K562 (cell line): ENCODE results near the gene SLC16A14. TPM values are rescaled to one million over a fixed set of nuclear protein-coding genes. Genes with fewer than 3 reads are reported as not detected.
A peak's percentile ranks its signal among the peaks of the same experiment; 100 is the strongest.

Experiments used
- ADNP ChIP-seq: fragments of 200-800 bp; sonication (Bioruptor generic); IDR thresholded peaks from 2 replicates; pipeline ENCODE4 v1.6.1; 2016; ENCODE audit warnings: missing genetic modification characterization, missing compliant biosample characterization
- CC2D1A ChIP-seq: fragments of 450-650 bp; IDR thresholded peaks from 2 replicates; pipeline ENCODE4 v1.6.1; 2017; ENCODE audit warnings: mild to moderate bottlenecking
- CTBP1 ChIP-seq: fragments of 450-650 bp; IDR thresholded peaks from 2 replicates; pipeline ENCODE4 v1.6.1; 2016; ENCODE audit warnings: borderline replicate concordance
- FOXP1 ChIP-seq: sonication (generic); formaldehyde crosslinking; IDR thresholded peaks from 2 replicates; pipeline ENCODE4 v1.8.0; 2022; ENCODE audit warnings: mild to moderate bottlenecking, missing genetic modification reagents
- HNRNPLL ChIP-seq: fragments of 200-400 bp; formaldehyde crosslinking; IDR thresholded peaks from 2 replicates; pipeline ENCODE4 v1.6.1; 2017; ENCODE audit warnings: low read length, low read depth, mild to moderate bottlenecking; ENCODE audit not compliant: poor library complexity, severe bottlenecking
- NFYB ChIP-seq: IDR thresholded peaks from 2 replicates; pipeline ENCODE4 v1.6.1; 2011; ENCODE audit warnings: mild to moderate bottlenecking, moderate library complexity; ENCODE audit not compliant: insufficient read length; ENCODE audit errors: extremely low read depth
- PCBP1 ChIP-seq: fragments of 200-400 bp; formaldehyde crosslinking; IDR thresholded peaks from 2 replicates; pipeline ENCODE4 v1.6.1; 2018; ENCODE audit warnings: mild to moderate bottlenecking, low read depth, low read length; ENCODE audit not compliant: poor library complexity, severe bottlenecking
- PHF21A ChIP-seq: fragments of 450-650 bp; IDR thresholded peaks from 2 replicates; pipeline ENCODE4 v1.6.1; 2017; ENCODE audit warnings: low read depth, borderline replicate concordance
- RHOXF2B ChIP-seq: fragments of 250-450 bp; sonication (Bioruptor Pico); conservative IDR thresholded peaks from 2 replicates; pipeline ENCODE4 v1.5.1; 2021
- RUNX1 ChIP-seq: sonication (generic); IDR thresholded peaks from 2 replicates; pipeline ENCODE4 v1.6.1; 2016; ENCODE audit warnings: antibody characterized with exemption, low read depth
- XRCC3 ChIP-seq: fragments of 450-650 bp; IDR thresholded peaks from 2 replicates; pipeline ENCODE4 v1.6.1; 2017; ENCODE audit warnings: mild to moderate bottlenecking, moderate library complexity
- ZNF696 ChIP-seq: fragments of 250-450 bp; sonication (Bioruptor Pico); conservative IDR thresholded peaks from 2 replicates; pipeline ENCODE4 v1.4.0; 2020; ENCODE audit warnings: mild to moderate bottlenecking, moderate library complexity
- polyA plus RNA-seq, 8 experiments: library from polyadenylated mRNA; depleted of rRNA in 4 of 8; stranded (reverse) in 5 of 8; unstranded in 3 of 8; fragments of >200 nt; fragmentation: Nextera tagmentation in 2 of 8; fragmentation: Illumina TruSeq in 1 of 8; extraction: Ambion mirVana in 2 of 8; extraction: Trizol in 1 of 8; gene quantifications; 2 replicates each; pipeline versions ENCODE4 v1.2.1 to v1.2.3, GENCODE V29; 2011 to 2014; ENCODE audit warnings: inconsistent platforms in 1 of 8, missing spikeins in 1 of 8
- total RNA-seq, 7 experiments: library from RNA; depleted of rRNA in 6 of 7; stranded (reverse); fragments of >200 nt in 6 of 7; fragmentation: Illumina TruSeq in 2 of 7; extraction: Trizol in 2 of 7; gene quantifications; 2 replicates each; pipeline versions ENCODE4 v1.2.1 to v1.2.3, GENCODE V29; 2011 to 2021; ENCODE audit warnings: low replicate concordance in 1 of 7
- TF ChIP-seq, protein P1 (sequence below): fragments of 250-450 bp; sonication (Bioruptor Pico); IDR thresholded peaks from 2 replicates; pipeline ENCODE4 v1.5.0; 2021
- TF ChIP-seq, protein P2 (sequence below): fragments of 250-450 bp; sonication (Bioruptor Pico); IDR thresholded peaks from 2 replicates; pipeline ENCODE4 v1.8.0; 2021; ENCODE audit warnings: moderate library complexity, mild to moderate bottlenecking, inconsistent platforms
- TF ChIP-seq, protein P3 (sequence below): sonication (generic); formaldehyde crosslinking; IDR thresholded peaks from 2 replicates; pipeline ENCODE4 v1.8.0; 2022; ENCODE audit warnings: missing genetic modification reagents, mild to moderate bottlenecking, moderate library complexity, borderline replicate concordance
- TF ChIP-seq, protein P4 (sequence below), 2 experiments: fragments of 450-650 bp in 1 of 2; sonication (generic) in 1 of 2; formaldehyde crosslinking in 1 of 2; IDR thresholded peaks in 1 of 2; conservative IDR thresholded peaks in 1 of 2; 2 replicates each; pipeline versions ENCODE4 v1.6.1 to v1.8.1; 2016 to 2023; ENCODE audit warnings: mild to moderate bottlenecking in 2 of 2, moderate library complexity in 2 of 2, inconsistent platforms in 1 of 2, missing genetic modification reagents in 1 of 2
- TF ChIP-seq, protein P5 (sequence below): fragments of 250-450 bp; sonication (Bioruptor Pico); IDR thresholded peaks from 2 replicates; pipeline ENCODE4 v1.4.0; 2020

SLC16A14 gene
- total and polyA plus RNA-seq, 9 of the 15 experiments (the other 6 are each of a cell fraction or from before 2014, with no cell fraction given), result not detected

DNA sequence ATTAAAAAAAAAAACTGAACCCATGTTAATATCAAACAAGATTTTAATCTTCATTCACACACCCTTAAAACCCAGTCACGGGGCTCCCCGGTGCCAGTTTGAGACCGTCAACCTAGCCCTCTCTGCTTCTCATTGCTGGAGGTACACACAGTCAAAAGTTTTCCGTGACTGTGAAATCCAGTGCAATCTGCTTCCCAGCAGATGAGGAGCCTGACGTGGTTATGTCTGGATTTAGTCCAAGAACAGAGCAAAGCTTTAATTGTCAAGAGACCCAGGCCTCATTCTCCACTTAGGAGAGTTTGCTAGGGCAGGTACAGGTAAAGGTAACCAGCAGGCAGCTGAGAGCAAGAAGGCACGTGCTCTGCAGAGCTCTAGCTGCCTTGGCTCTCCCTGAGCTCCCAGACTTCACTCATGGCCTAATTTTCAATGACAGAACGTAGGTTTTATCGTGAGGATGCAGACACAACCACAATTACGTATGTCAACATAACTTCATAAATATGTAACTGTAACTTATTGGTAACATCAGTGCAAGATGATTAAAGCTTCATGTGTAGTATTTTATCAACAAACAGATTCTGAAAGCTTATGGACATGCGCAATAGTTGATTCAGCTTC is 56.3 kb downstream of the SLC16A14 start (continued):
- TF ChIP-seq, protein P1, sequence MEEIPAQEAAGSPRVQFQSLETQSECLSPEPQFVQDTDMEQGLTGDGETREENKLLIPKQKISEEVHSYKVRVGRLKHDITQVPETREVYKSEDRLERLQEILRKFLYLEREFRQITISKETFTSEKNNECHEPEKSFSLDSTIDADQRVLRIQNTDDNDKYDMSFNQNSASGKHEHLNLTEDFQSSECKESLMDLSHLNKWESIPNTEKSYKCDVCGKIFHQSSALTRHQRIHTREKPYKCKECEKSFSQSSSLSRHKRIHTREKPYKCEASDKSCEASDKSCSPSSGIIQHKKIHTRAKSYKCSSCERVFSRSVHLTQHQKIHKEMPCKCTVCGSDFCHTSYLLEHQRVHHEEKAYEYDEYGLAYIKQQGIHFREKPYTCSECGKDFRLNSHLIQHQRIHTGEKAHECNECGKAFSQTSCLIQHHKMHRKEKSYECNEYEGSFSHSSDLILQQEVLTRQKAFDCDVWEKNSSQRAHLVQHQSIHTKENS (CRISPR knock-in tag), result no peak
- TF ChIP-seq NFYB, result no peak
- TF ChIP-seq HNRNPLL, result no peak
- TF ChIP-seq, protein P2, sequence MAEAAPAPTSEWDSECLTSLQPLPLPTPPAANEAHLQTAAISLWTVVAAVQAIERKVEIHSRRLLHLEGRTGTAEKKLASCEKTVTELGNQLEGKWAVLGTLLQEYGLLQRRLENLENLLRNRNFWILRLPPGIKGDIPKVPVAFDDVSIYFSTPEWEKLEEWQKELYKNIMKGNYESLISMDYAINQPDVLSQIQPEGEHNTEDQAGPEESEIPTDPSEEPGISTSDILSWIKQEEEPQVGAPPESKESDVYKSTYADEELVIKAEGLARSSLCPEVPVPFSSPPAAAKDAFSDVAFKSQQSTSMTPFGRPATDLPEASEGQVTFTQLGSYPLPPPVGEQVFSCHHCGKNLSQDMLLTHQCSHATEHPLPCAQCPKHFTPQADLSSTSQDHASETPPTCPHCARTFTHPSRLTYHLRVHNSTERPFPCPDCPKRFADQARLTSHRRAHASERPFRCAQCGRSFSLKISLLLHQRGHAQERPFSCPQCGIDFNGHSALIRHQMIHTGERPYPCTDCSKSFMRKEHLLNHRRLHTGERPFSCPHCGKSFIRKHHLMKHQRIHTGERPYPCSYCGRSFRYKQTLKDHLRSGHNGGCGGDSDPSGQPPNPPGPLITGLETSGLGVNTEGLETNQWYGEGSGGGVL (CRISPR knock-in tag), result no peak
- TF ChIP-seq PHF21A, result no peak
- TF ChIP-seq CC2D1A, result no peak
- TF ChIP-seq, protein P3, sequence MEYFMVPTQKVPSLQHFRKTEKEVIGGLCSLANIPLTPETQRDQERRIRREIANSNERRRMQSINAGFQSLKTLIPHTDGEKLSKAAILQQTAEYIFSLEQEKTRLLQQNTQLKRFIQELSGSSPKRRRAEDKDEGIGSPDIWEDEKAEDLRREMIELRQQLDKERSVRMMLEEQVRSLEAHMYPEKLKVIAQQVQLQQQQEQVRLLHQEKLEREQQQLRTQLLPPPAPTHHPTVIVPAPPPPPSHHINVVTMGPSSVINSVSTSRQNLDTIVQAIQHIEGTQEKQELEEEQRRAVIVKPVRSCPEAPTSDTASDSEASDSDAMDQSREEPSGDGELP, result peak; percentile 39; the same call in 1 of the 2 replicates
- TF ChIP-seq FOXP1, result 0 out of 2 replicates have a peak, but pooled peaks have one; percentile 38
- no peak for TF ChIP-seq RUNX1
- TF ChIP-seq CTBP1, result peak; percentile 57; the same call in 1 of the 2 replicates
- no peak for TF ChIP-seq ZNF696 (CRISPR knock-in tag)
- TF ChIP-seq, protein P4, sequence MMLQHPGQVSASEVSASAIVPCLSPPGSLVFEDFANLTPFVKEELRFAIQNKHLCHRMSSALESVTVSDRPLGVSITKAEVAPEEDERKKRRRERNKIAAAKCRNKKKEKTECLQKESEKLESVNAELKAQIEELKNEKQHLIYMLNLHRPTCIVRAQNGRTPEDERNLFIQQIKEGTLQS (IDR thresholded peaks at IDR 0.05), result peak; percentile 46; the same call in 1 of the 2 replicates
- TF ChIP-seq, protein P4 (CRISPR knock-in tag; conservative IDR thresholded peaks at IDR 0.05), result no peak
- TF ChIP-seq, protein P5, sequence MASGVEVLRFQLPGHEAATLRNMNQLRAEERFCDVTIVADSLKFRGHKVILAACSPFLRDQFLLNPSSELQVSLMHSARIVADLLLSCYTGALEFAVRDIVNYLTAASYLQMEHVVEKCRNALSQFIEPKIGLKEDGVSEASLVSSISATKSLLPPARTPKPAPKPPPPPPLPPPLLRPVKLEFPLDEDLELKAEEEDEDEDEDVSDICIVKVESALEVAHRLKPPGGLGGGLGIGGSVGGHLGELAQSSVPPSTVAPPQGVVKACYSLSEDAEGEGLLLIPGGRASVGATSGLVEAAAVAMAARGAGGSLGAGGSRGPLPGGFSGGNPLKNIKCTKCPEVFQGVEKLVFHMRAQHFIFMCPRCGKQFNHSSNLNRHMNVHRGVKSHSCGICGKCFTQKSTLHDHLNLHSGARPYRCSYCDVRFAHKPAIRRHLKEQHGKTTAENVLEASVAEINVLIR (CRISPR knock-in tag), result 0 out of 2 replicates have a peak, but pooled peaks have one; percentile 23
- no peak for TF ChIP-seq XRCC3
- no peak for TF ChIP-seq ADNP (tag)
- TF ChIP-seq RHOXF2B (CRISPR knock-in tag), result no peak
- no peak for TF ChIP-seq PCBP1
